GM04504 (cell line): Measurements from ENCODE around the gene UMOD.
"Not testable (repeated sequence)": the region's sequence is repeated elsewhere in the genome, so short reads cannot be mapped to it uniquely, and the experiment has no call there.

Source experiments
- DNase-seq: peaks from one replicate; pipeline ENCODE4 v3.0.0-alpha.2; 2012; ENCODE audit warnings: low read depth

UMOD gene

GRCh38 chr16:20321671-20322070 lies 30.8 kb downstream of the UMOD start:
- no peak for DNase-seq

GRCh38 chr16:20321051-20321450 lies 31.5 kb downstream of the UMOD start:
- not testable (repeated sequence) for DNase-seq

GRCh38 chr16:20320592-20320991 lies 31.9 kb downstream of the UMOD start:
- DNase-seq = no peak

- DNase-seq = no peak
Measured at GRCh38 chr16:20320178-20320577, 32.3 kb downstream of the UMOD start.

DNA sequence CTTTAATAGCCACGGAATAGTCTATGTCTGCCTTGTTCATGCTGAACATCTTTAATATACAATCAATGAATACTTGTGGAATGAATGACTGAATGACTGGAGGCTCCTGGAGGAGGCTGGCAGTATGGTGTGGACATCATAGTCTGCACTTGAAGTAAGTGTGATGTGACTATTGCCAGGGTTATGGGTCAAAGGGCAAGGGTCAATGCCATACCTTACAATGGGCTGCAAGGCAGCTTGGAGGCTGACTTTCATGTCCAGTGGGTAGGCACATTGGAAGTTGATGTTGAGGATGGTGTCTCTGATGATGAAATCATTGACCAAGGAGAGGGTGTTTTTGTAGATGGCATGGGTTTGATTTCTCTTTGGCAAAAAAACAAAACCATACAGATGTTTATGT lies 33.1 kb downstream of the UMOD start:
- DNase-seq = no peak

GRCh38 chr16:20318437-20318836 lies 34.1 kb downstream of the UMOD start:
- DNase-seq = no peak

GRCh38 chr16:20318006-20318405 lies 34.5 kb downstream of the UMOD start:
- DNase-seq = no peak

DNA sequence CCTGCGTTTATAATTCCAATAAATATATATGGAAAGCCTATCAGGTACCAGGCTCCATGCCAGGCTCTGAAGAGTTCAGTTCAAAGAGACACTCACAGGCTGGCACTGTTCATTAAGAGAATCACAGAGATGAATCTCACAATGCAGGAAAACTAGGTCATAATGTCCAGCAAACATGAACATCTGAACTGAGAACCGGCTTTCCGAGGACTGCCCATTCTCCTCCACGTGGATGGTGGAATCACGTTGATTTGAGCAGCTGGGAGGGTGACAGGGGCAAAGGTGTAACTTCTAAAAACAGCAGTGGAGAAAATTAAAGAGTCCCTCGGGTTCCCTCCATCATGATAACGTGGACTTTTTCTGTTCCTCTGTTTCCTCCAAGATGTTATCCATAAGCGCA lies 35.4 kb downstream of the UMOD start:
- no peak for DNase-seq

DNA sequence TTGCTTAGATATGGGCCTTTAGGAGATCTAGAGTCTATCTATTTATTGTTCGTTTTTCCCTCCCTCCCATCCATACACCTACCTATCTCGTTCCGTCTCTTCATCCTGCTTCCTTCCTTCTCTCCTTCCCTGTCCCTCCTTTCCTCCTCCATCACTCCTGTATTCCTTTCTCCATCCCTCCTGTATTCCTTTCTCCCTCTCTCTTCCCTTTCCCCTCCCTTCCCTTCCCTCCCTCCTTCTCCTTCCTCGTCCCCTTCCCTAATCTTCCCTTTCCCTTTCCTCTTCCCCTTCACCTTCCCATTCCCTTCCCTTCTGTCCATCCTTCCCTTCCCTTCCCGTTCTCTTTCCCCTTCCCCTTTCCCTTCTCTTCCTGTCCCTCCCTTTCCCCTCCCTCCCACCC lies 35.8 kb downstream of the UMOD start:
- DNase-seq = no peak

DNA sequence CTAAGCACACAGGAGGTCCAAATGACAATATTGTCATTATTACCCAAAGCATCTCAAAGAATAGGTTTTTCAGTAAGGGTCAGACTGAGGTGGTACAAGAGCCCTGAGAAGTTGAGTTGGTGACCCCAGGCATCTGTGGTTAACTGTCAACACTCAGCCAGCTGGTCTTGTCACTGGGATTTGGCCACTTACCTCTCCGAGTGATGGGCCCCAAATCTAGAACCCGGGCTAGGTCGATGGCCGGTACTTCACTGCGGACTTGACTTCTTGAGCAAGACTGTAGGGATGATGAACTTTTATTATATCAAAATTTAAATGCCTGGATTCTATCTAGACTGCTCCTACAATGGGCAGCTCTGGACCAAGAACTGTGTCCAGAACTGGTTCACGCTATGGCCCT lies 36.8 kb downstream of the UMOD start:
- DNase-seq = no peak

- DNase-seq = no peak
Measured at GRCh38 chr16:20314575-20314974, 37.9 kb downstream of the UMOD start.

- no peak for DNase-seq
Measured at GRCh38 chr16:20313741-20314140, 38.8 kb downstream of the UMOD start.

GRCh38 chr16:20312536-20313095 lies 39.9 kb downstream of the UMOD start:
- not testable (repeated sequence) for DNase-seq

GRCh38 chr16:20311548-20311947 lies 41.0 kb downstream of the UMOD start:
- DNase-seq = no peak

GRCh38 chr16:20310421-20311395 lies 41.8 kb downstream of the UMOD start:
- DNase-seq = no peak

- no peak for DNase-seq
Measured at GRCh38 chr16:20309786-20310185, 42.7 kb downstream of the UMOD start.

DNA sequence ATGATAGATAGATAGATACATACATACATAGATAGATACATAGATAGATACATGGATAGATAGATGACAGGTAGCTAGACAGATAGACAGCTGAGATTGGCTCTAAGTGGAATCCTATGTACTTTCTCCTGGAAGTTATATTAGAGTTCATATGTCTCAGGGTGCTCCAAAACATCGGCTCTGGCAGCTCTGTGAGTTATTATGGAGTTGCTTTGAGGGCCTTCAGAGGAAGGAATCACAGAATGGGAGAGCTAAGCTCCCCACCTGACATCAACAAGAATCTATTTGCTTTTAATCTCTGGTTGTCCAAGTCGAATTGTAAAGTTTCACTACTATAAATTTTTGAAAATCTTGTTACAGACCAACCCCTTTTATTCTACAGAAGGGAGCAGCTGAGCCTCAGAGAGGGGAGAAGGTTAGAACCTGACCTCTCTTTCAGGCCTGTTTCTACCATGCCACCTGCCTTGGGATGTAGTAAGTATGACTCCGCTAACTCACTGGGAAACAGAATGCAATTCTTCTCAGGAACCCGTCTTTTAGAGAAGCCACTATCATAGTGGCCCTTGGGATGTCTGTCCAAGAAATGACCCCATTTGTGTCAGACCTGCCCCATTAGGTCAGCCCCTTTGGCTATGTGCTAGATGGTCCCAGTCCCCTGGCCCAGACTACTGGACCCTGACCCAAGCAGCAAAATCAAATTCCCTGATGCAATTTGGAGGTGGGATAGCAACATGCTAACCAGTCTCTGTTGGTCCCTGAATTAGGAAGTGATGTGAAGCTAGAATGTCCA lies 43.5 kb downstream of the UMOD start:
- no peak for DNase-seq

- DNase-seq = no peak
Measured at GRCh38 chr16:20308266-20308665, 44.2 kb downstream of the UMOD start.

DNA sequence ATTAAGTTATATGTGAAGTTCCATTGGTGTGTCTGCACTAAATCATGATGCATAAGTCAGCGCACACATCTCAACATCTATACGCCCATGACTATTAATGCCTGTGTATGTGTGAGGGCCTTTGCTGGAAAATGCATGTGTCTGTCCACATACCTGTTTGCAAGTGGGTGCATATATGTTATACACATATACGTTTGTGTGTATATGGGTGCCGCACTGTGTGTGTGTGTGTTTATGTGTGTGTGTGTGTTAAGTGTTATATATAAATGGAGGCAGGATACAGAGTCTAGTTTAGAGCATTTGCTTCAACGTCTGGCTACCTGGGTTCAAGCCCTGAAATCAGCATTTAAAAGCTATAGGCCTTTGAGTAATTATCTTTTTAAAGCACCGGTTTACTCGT lies 44.7 kb downstream of the UMOD start:
- no peak for DNase-seq

- DNase-seq = no peak
Measured at GRCh38 chr16:20307240-20307671, 45.3 kb downstream of the UMOD start.

GRCh38 chr16:20306401-20306800 lies 46.1 kb downstream of the UMOD start:
- no peak for DNase-seq

DNA sequence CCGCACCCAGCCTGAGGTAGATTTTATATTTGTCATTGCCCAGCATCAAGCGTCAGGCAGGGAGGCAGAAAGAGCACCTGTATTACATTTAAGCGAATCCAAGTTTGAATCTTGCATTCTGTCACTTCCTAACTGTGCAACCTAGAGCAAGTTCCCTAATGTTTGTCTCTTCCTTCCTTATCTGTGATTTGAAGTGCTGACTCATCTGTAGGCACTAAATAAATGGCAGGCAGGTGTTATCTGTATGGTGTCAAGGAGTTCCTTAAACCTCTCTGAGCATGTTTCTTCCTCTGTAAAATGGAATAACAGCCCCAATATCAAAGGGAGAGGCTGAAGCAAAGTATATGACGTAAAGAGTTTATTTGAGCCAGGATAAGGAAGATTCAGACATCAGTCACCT lies 49.5 kb downstream of the UMOD start:
- DNase-seq = no peak

GRCh38 chr16:20302389-20302788 lies 50.1 kb downstream of the UMOD start:
- DNase-seq = no peak
